ENCODE data around the gene MAN1C1. TPM values are rescaled to one million over a fixed set of nuclear protein-coding genes. Genes with fewer than 3 reads are reported as not detected.

Gene MAN1C1
- polyA plus RNA-seq, 1 of the 3 experiments (the other 2 are of a cell fraction), result 0.20 TPM

GRCh38 chr1:25675729-25676476, 59.3 kb downstream of the MAN1C1 start:
- WGBS (ENCODE audit: low lambda C conversion rate), result 72% methylated on average over 9 of the region's 11 CpGs

More at GRCh38 chr1:25675729-25676476, 59.3 kb downstream of the MAN1C1 start:
- Histone ChIP-seq H3K9ac (no peak overlapping the region), H4K20me1 (ENCODE audit: insufficient read depth) (no peaks in the 10 kb centered on the region), H3K4me1 (ENCODE audit: control insufficient read depth in 1 of 2, insufficient read depth in 2 of 2, low read depth in 1 of 2, low read length in 1 of 2) (no peaks in the 10 kb centered on the region), H3K79me2 (ENCODE audit: insufficient read depth) (no peaks in the 10 kb centered on the region), H3K4me3 (ENCODE audit: low read depth in 2 of 2, low read length in 1 of 2) (no peak overlapping the region), H3K9me2 (no peaks in the 10 kb centered on the region), H3K36me3 (replicated peaks in 1 of 2; ENCODE audit: control insufficient read depth in 1 of 2, insufficient read depth in 2 of 2, low read length in 1 of 2) (no peaks in the 10 kb centered on the region), H3K27ac (ENCODE audit: low read depth in 2 of 2, low read length in 1 of 2) (no peak overlapping the region), H3K4me2 (no peak overlapping the region), H2AFZ (ENCODE audit: low read depth) (no peak overlapping the region), H3F3A (replicated peaks; ENCODE audit: insufficient read depth) (no peaks in the 10 kb centered on the region), H3K27me3 (ENCODE audit: insufficient read depth) (peaks cover 21% of the 10 kb centered on the region; the same call in 1 of the 2 replicates), H3K9me3 (no peaks in the 10 kb centered on the region)
- POLR2A ChIA-PET, result no interaction called here
- CTCF ChIA-PET, result interaction anchor here (1.1 to 2.3 kb wide), 3 partner anchors 17 to 57 kb away, joined by 3 to 11 read pairs (median 4); no protein-coding TSS in a partner anchor
- no peak for TF ChIP-seq EZH2phosphoT487 (IDR thresholded peaks at IDR 0.05; ENCODE audit: borderline replicate concordance, low read depth)
- TF ChIP-seq MAX (IDR thresholded peaks at IDR 0.05; ENCODE audit: low read depth), result no peak
- no peak for TF ChIP-seq MEF2A (IDR thresholded peaks at IDR 0.05; ENCODE audit: borderline replicate concordance, low read depth)
- TF ChIP-seq GABPA (IDR thresholded peaks at IDR 0.05; ENCODE audit: low read depth), result no peak
- no peak for TF ChIP-seq FOSL2 (IDR thresholded peaks at IDR 0.05; ENCODE audit: borderline replicate concordance, low read depth)
- TF ChIP-seq CHD2 (IDR thresholded peaks at IDR 0.05; ENCODE audit: low read length, partially characterized antibody), result no peak
- TF ChIP-seq, protein P1, sequence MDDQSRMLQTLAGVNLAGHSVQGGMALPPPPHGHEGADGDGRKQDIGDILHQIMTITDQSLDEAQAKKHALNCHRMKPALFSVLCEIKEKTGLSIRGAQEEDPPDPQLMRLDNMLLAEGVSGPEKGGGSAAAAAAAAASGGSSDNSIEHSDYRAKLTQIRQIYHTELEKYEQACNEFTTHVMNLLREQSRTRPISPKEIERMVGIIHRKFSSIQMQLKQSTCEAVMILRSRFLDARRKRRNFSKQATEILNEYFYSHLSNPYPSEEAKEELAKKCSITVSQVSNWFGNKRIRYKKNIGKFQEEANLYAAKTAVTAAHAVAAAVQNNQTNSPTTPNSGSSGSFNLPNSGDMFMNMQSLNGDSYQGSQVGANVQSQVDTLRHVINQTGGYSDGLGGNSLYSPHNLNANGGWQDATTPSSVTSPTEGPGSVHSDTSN (IDR thresholded peaks at IDR 0.05), result no peak
- no peak for TF ChIP-seq TAF1 (IDR thresholded peaks at IDR 0.05; ENCODE audit: borderline replicate concordance, low read depth, low read length)
- no peak for TF ChIP-seq USF2 (IDR thresholded peaks at IDR 0.05; ENCODE audit: borderline replicate concordance, low read depth, low read length)
- TF ChIP-seq MXI1 (IDR thresholded peaks at IDR 0.05; ENCODE audit: low read depth, low read length), result no peak
- TF ChIP-seq EP300 (IDR thresholded peaks at IDR 0.05; ENCODE audit: borderline replicate concordance in 1 of 2, low read depth in 1 of 2, low read length in 1 of 2), result no peak
- no peak for TF ChIP-seq YY1 (IDR thresholded peaks at IDR 0.05; ENCODE audit: low read depth)
- TF ChIP-seq IRF3 (IDR thresholded peaks at IDR 0.05; ENCODE audit: low read depth, low read length), result no peak
- TF ChIP-seq USF1 (IDR thresholded peaks at IDR 0.05; ENCODE audit: borderline replicate concordance, low read depth), result no peak
- no peak for TF ChIP-seq ELF1 (IDR thresholded peaks at IDR 0.05)
- TF ChIP-seq RAD21 (IDR thresholded peaks at IDR 0.05; ENCODE audit: low read length), result no peak
- DNase-seq, result no peak
